Measurements from ENCODE around the gene TM9SF1. TPM values are rescaled to one million over a fixed set of nuclear protein-coding genes. Genes with fewer than 3 reads are reported as not detected.

Gene TM9SF1
- total and polyA plus RNA-seq, 2 of the 13 experiments (the other 11 are each of a cell fraction or from before 2014, with no cell fraction given) = 83.2 to 110 TPM

- TF ChIP-seq HNF1A (IDR thresholded peaks at IDR 0.05; ENCODE audit: low read depth) = 0 out of 2 replicates have a peak, but pooled peaks have one; percentile 2
- TF ChIP-seq HNF1A (CRISPR knock-in tag; IDR thresholded peaks at IDR 0.05; ENCODE audit: borderline replicate concordance) = peak; percentile 87
- TF ChIP-seq ZSCAN31 (CRISPR knock-in tag; IDR thresholded peaks at IDR 0.05; ENCODE audit: low read depth) = peak; percentile 100
- TF ChIP-seq IKZF4 (CRISPR knock-in tag; IDR thresholded peaks at IDR 0.05; ENCODE audit: borderline replicate concordance, low read depth, not compliant biosample characterization) = peak; percentile 99
- TF ChIP-seq REPIN1 (CRISPR knock-in tag; IDR thresholded peaks at IDR 0.05; ENCODE audit: borderline replicate concordance, low read depth) = peak; percentile 99
- no peak for TF ChIP-seq ZNF382 (CRISPR knock-in tag; IDR thresholded peaks at IDR 0.05; ENCODE audit: borderline replicate concordance)
- peak; percentile 99 for TF ChIP-seq GABPB1 (CRISPR knock-in tag; IDR thresholded peaks at IDR 0.05)
- peak; percentile 98 for TF ChIP-seq ZNF292 (CRISPR knock-in tag; IDR thresholded peaks at IDR 0.05; ENCODE audit: borderline replicate concordance, low read depth)
- peak; percentile 93 for TF ChIP-seq RFX1 (IDR thresholded peaks at IDR 0.05)
- TF ChIP-seq SP4 (CRISPR knock-in tag; IDR thresholded peaks at IDR 0.05) = peak; percentile 94
- TF ChIP-seq THYN1 (CRISPR knock-in tag; IDR thresholded peaks at IDR 0.05; ENCODE audit: borderline replicate concordance, low read depth) = peak; percentile 90; the same call in 1 of the 2 replicates
- TF ChIP-seq ZNF878 (CRISPR knock-in tag; IDR thresholded peaks at IDR 0.05) = no peak
- TF ChIP-seq LBX2 (CRISPR knock-in tag; IDR thresholded peaks at IDR 0.05; ENCODE audit: borderline replicate concordance) = peak; percentile 91
- TF ChIP-seq ATF4 (CRISPR knock-in tag; IDR thresholded peaks at IDR 0.05) = no peak
- TF ChIP-seq CBX1 (IDR thresholded peaks at IDR 0.05; ENCODE audit: low read depth) = peak; percentile 83
- TF ChIP-seq TSC22D2 (CRISPR knock-in tag; IDR thresholded peaks at IDR 0.05; ENCODE audit: borderline replicate concordance) = peak; percentile 95; the same call in 1 of the 2 replicates
- TF ChIP-seq CSRNP1 (CRISPR knock-in tag; IDR thresholded peaks at IDR 0.05) = peak; percentile 99; the same call in 1 of the 2 replicates
- TF ChIP-seq ZNF230 (CRISPR knock-in tag; IDR thresholded peaks at IDR 0.05) = peak; percentile 99
Measured at GRCh38 chr14:24195186-24196070, at the start of gene TM9SF1 (continued).
